Heart left ventricle (tissue), 13 donors: Measurements from ENCODE around the gene VIL1.

Source experiments
- CTCF ChIP-seq, 12 donors: fragments of 200-600 bp; sonication (generic) in 4 of 12; IDR thresholded peaks; one replicate each; pipeline versions ENCODE4 v1.5.0 to v1.8.0; 2018 to 2022; ENCODE audit warnings: antibody characterized with exemption in 12 of 12, mild to moderate bottlenecking in 5 of 12
- POLR2A ChIP-seq, 2 donors: fragments of 450-650 bp; IDR thresholded peaks; one replicate each; pipeline ENCODE4 v1.6.1; 2017; ENCODE audit warnings: antibody characterized with exemption in 2 of 2, mild to moderate bottlenecking in 2 of 2, moderate library complexity in 2 of 2
- donor health status: ischemic (EF 13 %, LVEDD 7.1; RV severe dilation, severe dysfunction).
- donor health status: DM: no; HTN: yes; CAD: no.
- donor health status: DM: no; HTN: no; CAD: no.
- donor health status: ischemic (EF 25% LVEDD 6.9; RV normal size, moderate dysfunction).
- donor health status: ischemic (EF 25% LVEDD 5.7; RV mildly dilated, moderate dysfunction).
- donor health status: ischemic (EF 35%, LVEDD 5.7; RV mildly dilated, moderate dysfunction).
- donor health status: nonischemic (EF 11% LVEDD 7.7; RV severe dilation, severe dysfunction).
- donor health status: DM: yes; HTN: yes; CAD: no.
- donor health status: PGD.
- donor health status: ischemic (EF 29% LVEDD 5.4; RV normal size, mild dysfunction).
- donor health status: nonischemic (EF 23%, LVEDD 6.1; RV moderate dilation, normal function).

- TF ChIP-seq POLR2A (IDR thresholded peaks at IDR 0.05) (no peak), CTCF (IDR thresholded peaks at IDR 0.05) (no peak)
Measured at GRCh38 chr2:218425531-218425930, 6.6 kb downstream of the VIL1 start.
